Measurements from ENCODE around the gene PPP2R2D.

DNA sequence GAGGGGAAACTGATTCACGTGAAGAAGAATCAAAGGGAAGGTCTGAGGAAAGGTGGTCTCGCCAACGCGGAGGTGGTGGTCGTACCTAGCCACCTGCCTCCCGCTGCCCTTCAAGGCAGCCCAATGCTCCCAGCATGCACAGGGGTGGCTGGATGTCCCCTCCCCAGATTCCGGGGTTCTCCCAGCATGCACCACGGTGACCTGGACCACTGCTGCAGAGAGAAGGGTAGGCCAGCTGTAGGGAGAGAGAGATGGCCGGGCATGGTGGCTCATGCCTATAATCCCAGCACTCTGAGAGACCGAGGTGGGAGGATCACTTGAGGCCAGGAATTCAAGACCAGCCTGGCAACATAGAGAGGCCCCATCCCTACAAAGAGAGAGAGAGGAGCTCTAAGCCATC is 32.4 kb upstream of the PPP2R2D start:
- TF ChIP-seq, protein P1, sequence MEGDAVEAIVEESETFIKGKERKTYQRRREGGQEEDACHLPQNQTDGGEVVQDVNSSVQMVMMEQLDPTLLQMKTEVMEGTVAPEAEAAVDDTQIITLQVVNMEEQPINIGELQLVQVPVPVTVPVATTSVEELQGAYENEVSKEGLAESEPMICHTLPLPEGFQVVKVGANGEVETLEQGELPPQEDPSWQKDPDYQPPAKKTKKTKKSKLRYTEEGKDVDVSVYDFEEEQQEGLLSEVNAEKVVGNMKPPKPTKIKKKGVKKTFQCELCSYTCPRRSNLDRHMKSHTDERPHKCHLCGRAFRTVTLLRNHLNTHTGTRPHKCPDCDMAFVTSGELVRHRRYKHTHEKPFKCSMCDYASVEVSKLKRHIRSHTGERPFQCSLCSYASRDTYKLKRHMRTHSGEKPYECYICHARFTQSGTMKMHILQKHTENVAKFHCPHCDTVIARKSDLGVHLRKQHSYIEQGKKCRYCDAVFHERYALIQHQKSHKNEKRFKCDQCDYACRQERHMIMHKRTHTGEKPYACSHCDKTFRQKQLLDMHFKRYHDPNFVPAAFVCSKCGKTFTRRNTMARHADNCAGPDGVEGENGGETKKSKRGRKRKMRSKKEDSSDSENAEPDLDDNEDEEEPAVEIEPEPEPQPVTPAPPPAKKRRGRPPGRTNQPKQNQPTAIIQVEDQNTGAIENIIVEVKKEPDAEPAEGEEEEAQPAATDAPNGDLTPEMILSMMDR (conservative IDR thresholded peaks at IDR 0.05; ENCODE audit: low read length), result no peak
- no peak for TF ChIP-seq EZH2phosphoT487 (IDR thresholded peaks at IDR 0.05; ENCODE audit: borderline replicate concordance)
